CD14-positive monocyte (primary cell): Measurements from ENCODE around the gene THSD8. TPM values are rescaled to one million over a fixed set of nuclear protein-coding genes. Genes with fewer than 3 reads are reported as not detected.

Source experiments
- DNase-seq, 3 donors: peaks; one replicate each; pipeline ENCODE4 v3.0.0-alpha.2; 2011 to 2022
- H2AFZ ChIP-seq: 2 replicates; pipeline ENCODE4 v1.6.0; 2012; ENCODE audit warnings: mild to moderate bottlenecking, low read depth, low read length, inconsistent platforms; ENCODE audit not compliant: insufficient read depth, poor library complexity, severe bottlenecking
- H3K27ac ChIP-seq, 2 donors: 1 replicate in 1 of 2; 2 replicates in 1 of 2; pipeline ENCODE4 v1.5.1; 2012 to 2013; ENCODE audit warnings: low read length in 2 of 2, control low read depth in 1 of 2, inconsistent platforms in 1 of 2, low read depth in 1 of 2, mild to moderate bottlenecking in 1 of 2
- H3K27me3 ChIP-seq, 2 donors: one replicate each; pipeline versions ENCODE4 v1.6.0 to v1.6.1; 2011 to 2013; ENCODE audit warnings: low read length in 2 of 2; ENCODE audit not compliant: control insufficient read depth in 2 of 2, insufficient read depth in 2 of 2
- H3K36me3 ChIP-seq, 2 donors: replicated peaks in 1 of 2; 1 replicate in 1 of 2; 2 replicates in 1 of 2; pipeline versions ENCODE4 v1.5.1 to v1.6.1; 2012 to 2013; ENCODE audit warnings: low read length in 2 of 2, control low read depth in 1 of 2, inconsistent platforms in 1 of 2, mild to moderate bottlenecking in 1 of 2; ENCODE audit not compliant: insufficient read depth in 2 of 2, control insufficient read depth in 1 of 2
- H3K4me1 ChIP-seq, 2 donors: 1 replicate in 1 of 2; 2 replicates in 1 of 2; pipeline versions ENCODE4 v1.5.1 to v1.6.1; 2012 to 2013; ENCODE audit warnings: low read length in 2 of 2, control low read depth in 1 of 2, inconsistent platforms in 1 of 2, mild to moderate bottlenecking in 1 of 2, moderate library complexity in 1 of 2; ENCODE audit not compliant: insufficient read depth in 2 of 2, control insufficient read depth in 1 of 2
- H3K4me2 ChIP-seq: replicated peaks from 2 replicates; pipeline ENCODE3; 2012; ENCODE audit warnings: low read length, moderate library complexity, mild to moderate bottlenecking; ENCODE audit not compliant: poor library complexity, severe bottlenecking; ENCODE audit errors: extremely low read depth
- H3K4me3 ChIP-seq, 3 experiments: fragments of 200-600 bp in 1 of 3; sonication (generic) in 1 of 3; replicated peaks in 1 of 3; 1 replicate in 2 of 3; 2 replicates in 1 of 3; pipeline ENCODE4 v1.5.1; 2011 to 2013; ENCODE audit warnings: low read length in 3 of 3, mild to moderate bottlenecking in 3 of 3, control low read depth in 2 of 3, low read depth in 2 of 3, inconsistent platforms in 1 of 3, moderate library complexity in 1 of 3
- H3K79me2 ChIP-seq: 2 replicates; pipeline ENCODE4 v1.6.0; 2012; ENCODE audit warnings: mild to moderate bottlenecking, control low read depth, inconsistent platforms, low read length, moderate library complexity; ENCODE audit not compliant: insufficient read depth
- H3K9ac ChIP-seq: 2 replicates; pipeline ENCODE4 v1.6.0; 2017; ENCODE audit warnings: low read length, mild to moderate bottlenecking; ENCODE audit not compliant: insufficient read depth, poor library complexity, severe bottlenecking
- H3K9me3 ChIP-seq, 2 donors: replicated peaks in 1 of 2; 1 replicate in 1 of 2; 2 replicates in 1 of 2; pipeline versions ENCODE4 v1.5.1 to v1.6.1; 2012 to 2013; ENCODE audit warnings: low read length in 2 of 2, control low read depth in 1 of 2; ENCODE audit not compliant: control insufficient read depth in 1 of 2, insufficient read depth in 1 of 2
- H4K20me1 ChIP-seq: 2 replicates; pipeline ENCODE4 v1.6.0; 2012; ENCODE audit warnings: mild to moderate bottlenecking, low read length, control low read depth, moderate library complexity; ENCODE audit not compliant: insufficient read depth
- H3K27ac Mint-ChIP-seq, 7 donors: one replicate each; pipeline ENCODE4 v1.8.0; 2020; ENCODE audit warnings: mild to moderate bottlenecking in 7 of 7, mixed read lengths in 7 of 7, moderate library complexity in 6 of 7, inconsistent platforms in 2 of 7
- H3K27me3 Mint-ChIP-seq, 3 donors: one replicate each; pipeline ENCODE4 v1.8.0; 2021 to 2022; ENCODE audit warnings: low read depth in 3 of 3, mild to moderate bottlenecking in 3 of 3, mixed read lengths in 3 of 3, moderate library complexity in 3 of 3, inconsistent platforms in 1 of 3
- H3K36me3 Mint-ChIP-seq, 2 donors: one replicate each; pipeline ENCODE4 v1.8.0; 2020; ENCODE audit warnings: mixed read lengths in 2 of 2, inconsistent platforms in 1 of 2, mild to moderate bottlenecking in 1 of 2
- H3K4me1 Mint-ChIP-seq: one replicate; pipeline ENCODE4 v1.8.0; 2020; ENCODE audit warnings: mild to moderate bottlenecking, mixed read lengths
- H3K4me3 Mint-ChIP-seq, 2 donors: one replicate each; pipeline ENCODE4 v1.8.0; 2020; ENCODE audit warnings: mild to moderate bottlenecking in 2 of 2, mixed read lengths in 2 of 2, moderate library complexity in 1 of 2
- H3K9me3 Mint-ChIP-seq, 7 donors: one replicate each; pipeline ENCODE4 v1.8.0; 2020 to 2022; ENCODE audit warnings: mixed read lengths in 7 of 7, mild to moderate bottlenecking in 6 of 7, moderate library complexity in 6 of 7, inconsistent platforms in 2 of 7
- WGBS: methylation state at CpG from one replicate; pipeline ENCODE4 v1.1.5; 2013; ENCODE audit warnings: missing lambda C conversion rate; ENCODE audit not compliant: insufficient coverage; 5-methylcytosine and 5-hydroxymethylcytosine counted together
- intact Hi-C, 2 donors: fragments of 100-400 bp; cut with micrococcal nuclease; formaldehyde crosslinking; loops; one replicate each; pipeline versions ENCODE4 v1.15.0 to v1.15.1; 2023
- polyA plus RNA-seq, 3 donors: library from polyadenylated mRNA; depleted of rRNA in 1 of 3; unstranded in 2 of 3; stranded (reverse) in 1 of 3; fragments of 300-500 nt in 2 of 3; fragments of >200 nt in 1 of 3; fragmentation: Illumina TruSeq in 2 of 3; gene quantifications; 1 replicate in 2 of 3; 2 replicates in 1 of 3; pipeline ENCODE4 v1.2.3, GENCODE V29; 2012 to 2021
- TF ChIP-seq, protein P1 (sequence below): fragments of 200-600 bp; IDR thresholded peaks from one replicate; pipeline ENCODE4 v1.8.0; 2022; ENCODE audit warnings: antibody characterized with exemption, mild to moderate bottlenecking

The THSD8 gene
- polyA plus RNA-seq, 3 donors, result 4.0 TPM; not detected in 2

DNA sequence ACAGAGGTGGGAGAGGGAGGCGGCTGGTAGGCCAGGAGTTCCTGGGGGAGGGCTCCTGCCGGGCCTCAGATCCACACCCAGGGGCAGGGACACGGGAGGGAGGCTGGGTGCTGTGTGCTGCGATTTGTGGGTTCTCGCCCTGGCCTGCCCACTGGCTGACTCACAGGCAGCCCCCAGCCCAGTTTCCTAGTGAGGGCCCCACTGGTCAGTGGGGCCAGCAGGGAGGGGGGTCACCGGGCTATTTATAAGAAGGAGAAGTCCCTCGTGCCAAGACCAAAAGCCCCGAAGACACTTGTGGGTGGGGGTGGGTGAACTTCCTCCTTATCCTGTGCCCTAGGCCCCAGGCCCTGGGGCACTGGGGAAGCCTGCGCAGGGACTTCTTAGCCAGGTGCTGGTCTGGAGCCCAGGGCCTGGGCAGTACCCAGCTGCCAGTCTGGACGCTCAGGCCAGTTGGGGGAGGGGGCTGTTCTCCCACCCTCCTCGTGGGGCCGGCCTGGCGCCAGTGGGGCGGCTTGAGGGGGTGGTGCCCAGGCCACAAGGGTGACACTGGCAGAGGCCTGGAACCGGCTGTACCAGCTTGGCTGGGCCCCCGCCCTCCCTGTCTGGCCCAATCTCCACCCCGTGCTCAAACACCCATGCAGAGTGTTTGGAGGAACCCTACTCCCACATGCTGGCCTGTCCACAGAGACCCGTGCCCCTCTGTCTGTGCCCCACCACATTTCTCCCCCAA, 15.6 kb upstream of the THSD8 start:
- H3K27ac Mint-ChIP-seq, result peak overlapping the region in 1 of 7 donors; percentile 100
- H3K9me3 ChIP-seq, result no peaks in the 10 kb centered on the region
- H3K9ac ChIP-seq, result peak overlapping the region; percentile 94
- H3K9me3 Mint-ChIP-seq, result peaks cover 0 to 3% (median 0%) of the 10 kb centered on the region in 7 donors
- DNase-seq, result peak; percentile 98 to 99 (median 98)
- intact Hi-C loops, result loop anchor here (10.0 kb wide), 1 partner anchor 1058 kb away; no protein-coding TSS in a partner anchor
- under 1% methylated on average over 13 of the region's 18 CpGs for WGBS
- peak overlapping the region; percentile 55 to 65 for H3K4me3 Mint-ChIP-seq
- H4K20me1 ChIP-seq, result no peaks in the 10 kb centered on the region
- peaks cover 44% of the 10 kb centered on the region for H3K79me2 ChIP-seq
- H3K36me3 Mint-ChIP-seq, result peaks cover 0 to 2% of the 10 kb centered on the region in 2 donors
- H3K27me3 Mint-ChIP-seq, result peaks cover 0 to 4% (median 1%) of the 10 kb centered on the region in 3 donors
- H3K27me3 ChIP-seq, result no peaks in the 10 kb centered on the region
- H3K36me3 ChIP-seq, result no peaks in the 10 kb centered on the region
- peaks cover 37% of the 10 kb centered on the region for H3K4me1 Mint-ChIP-seq
- H3K4me1 ChIP-seq, result peaks cover 83 to 86% of the 10 kb centered on the region in 2 donors
- TF ChIP-seq, protein P1, sequence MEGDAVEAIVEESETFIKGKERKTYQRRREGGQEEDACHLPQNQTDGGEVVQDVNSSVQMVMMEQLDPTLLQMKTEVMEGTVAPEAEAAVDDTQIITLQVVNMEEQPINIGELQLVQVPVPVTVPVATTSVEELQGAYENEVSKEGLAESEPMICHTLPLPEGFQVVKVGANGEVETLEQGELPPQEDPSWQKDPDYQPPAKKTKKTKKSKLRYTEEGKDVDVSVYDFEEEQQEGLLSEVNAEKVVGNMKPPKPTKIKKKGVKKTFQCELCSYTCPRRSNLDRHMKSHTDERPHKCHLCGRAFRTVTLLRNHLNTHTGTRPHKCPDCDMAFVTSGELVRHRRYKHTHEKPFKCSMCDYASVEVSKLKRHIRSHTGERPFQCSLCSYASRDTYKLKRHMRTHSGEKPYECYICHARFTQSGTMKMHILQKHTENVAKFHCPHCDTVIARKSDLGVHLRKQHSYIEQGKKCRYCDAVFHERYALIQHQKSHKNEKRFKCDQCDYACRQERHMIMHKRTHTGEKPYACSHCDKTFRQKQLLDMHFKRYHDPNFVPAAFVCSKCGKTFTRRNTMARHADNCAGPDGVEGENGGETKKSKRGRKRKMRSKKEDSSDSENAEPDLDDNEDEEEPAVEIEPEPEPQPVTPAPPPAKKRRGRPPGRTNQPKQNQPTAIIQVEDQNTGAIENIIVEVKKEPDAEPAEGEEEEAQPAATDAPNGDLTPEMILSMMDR, result no peak
- H3K27ac ChIP-seq, result peak overlapping the region; percentile 95 to 100
- no peak overlapping the region for H2AFZ ChIP-seq
- peak overlapping the region; percentile 76 for H3K4me2 ChIP-seq
- peak overlapping the region; percentile 29 to 100 (median 31) for H3K4me3 ChIP-seq

DNA sequence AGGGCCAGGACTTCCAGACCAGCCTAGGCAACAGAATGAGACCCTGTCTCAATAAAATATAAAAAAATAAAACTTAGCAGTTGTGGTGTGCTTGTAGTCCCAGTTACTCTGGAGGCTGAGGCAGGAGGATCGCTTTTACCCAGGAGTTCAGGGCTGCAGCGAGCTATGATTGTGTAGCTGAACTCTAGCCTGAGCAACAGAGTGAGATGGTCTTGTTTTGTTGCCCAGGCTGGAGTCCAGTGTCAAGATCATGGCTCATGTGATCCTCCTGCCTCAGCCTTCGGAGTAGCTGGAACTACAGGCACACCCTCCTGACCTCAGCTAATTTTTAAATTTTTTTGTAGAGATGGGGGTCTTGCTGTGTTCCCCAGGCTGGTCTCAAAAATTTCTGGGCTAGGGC, 14.9 kb upstream of the THSD8 start:
- no peaks in the 10 kb centered on the region for H3K9me3 ChIP-seq
- Mint-ChIP-seq H3K27me3 (peaks cover 0 to 1% (median 0%) of the 10 kb centered on the region in 3 donors), H3K9me3 (peaks cover 0 to 5% (median 0%) of the 10 kb centered on the region in 7 donors), H3K4me1 (peaks cover 31% of the 10 kb centered on the region), H3K27ac (peak overlapping the region in 1 of 7 donors; percentile 100), H3K4me3 (peak overlapping the region; percentile 55 to 65), H3K36me3 (peaks cover 0 to 2% of the 10 kb centered on the region in 2 donors)
- peaks cover 6% of the 10 kb centered on the region for H4K20me1 ChIP-seq
- no peaks in the 10 kb centered on the region for H3K27me3 ChIP-seq
- H3K4me3 ChIP-seq, result peak overlapping the region in 2 of 3 experiments; percentile 23 to 100
- no peak overlapping the region for H2AFZ ChIP-seq
- peaks cover 76 to 80% of the 10 kb centered on the region in 2 donors for H3K4me1 ChIP-seq
- WGBS, result 100% methylated on average over 1 of the region's 3 CpGs
- peak in 1 of 3 donors; percentile 31 for DNase-seq
- H3K4me2 ChIP-seq, result peak overlapping the region; percentile 76
- H3K79me2 ChIP-seq, result peaks cover 50% of the 10 kb centered on the region
- peak overlapping the region; percentile 95 to 100 for H3K27ac ChIP-seq
- peak overlapping the region; percentile 94 for H3K9ac ChIP-seq
- TF ChIP-seq, protein P1, result no peak
- intact Hi-C loops, result loop anchor here (10.0 kb wide), 1 partner anchor 1058 kb away; no protein-coding TSS in a partner anchor
- H3K36me3 ChIP-seq, result no peaks in the 10 kb centered on the region
